NCI-H2107 (cell line): ENCODE results near the gene LILRB3.
"Not testable (repeated sequence)": the region's sequence is repeated elsewhere in the genome, so short reads cannot be mapped to it uniquely, and the experiment has no call there.

Source experiments
- DNase-seq: peaks from one replicate; lab custom pipeline; 2025; lab: John Stamatoyannopoulos, UW

LILRB3 gene

GRCh38 chr19:54222474-54223276 lies at the start of gene LILRB3:
Gene LILRB3 (minus strand): TSS chr19:54223007. CDS start chr19:54222976, 31 bp downstream.
- DNase-seq, result not testable (repeated sequence)

DNA sequence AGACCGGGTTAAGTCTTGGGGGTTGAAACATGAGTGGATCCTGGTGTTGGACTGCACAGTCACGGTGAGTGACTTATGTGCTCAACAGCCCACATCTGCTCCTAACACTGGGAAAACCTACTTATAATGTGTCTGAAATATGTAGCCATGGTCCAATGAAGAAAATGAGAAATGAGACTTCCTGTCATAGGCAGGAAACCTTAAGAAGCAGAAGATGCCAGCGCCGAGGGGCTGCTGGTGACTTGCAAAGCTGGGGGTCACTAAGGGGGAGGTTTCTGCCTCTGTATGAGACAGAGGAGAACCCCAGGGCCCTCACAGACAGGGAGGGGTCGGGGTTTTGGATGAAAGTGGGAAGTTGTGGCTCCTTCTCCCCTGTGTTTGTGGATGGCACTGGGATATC lies 49.4 kb upstream of the LILRB3 start:
- not testable (repeated sequence) for DNase-seq

- not testable (repeated sequence) for DNase-seq
These were observed 48.8 kb upstream of the LILRB3 start for GRCh38 chr19:54271587-54271986.

DNA sequence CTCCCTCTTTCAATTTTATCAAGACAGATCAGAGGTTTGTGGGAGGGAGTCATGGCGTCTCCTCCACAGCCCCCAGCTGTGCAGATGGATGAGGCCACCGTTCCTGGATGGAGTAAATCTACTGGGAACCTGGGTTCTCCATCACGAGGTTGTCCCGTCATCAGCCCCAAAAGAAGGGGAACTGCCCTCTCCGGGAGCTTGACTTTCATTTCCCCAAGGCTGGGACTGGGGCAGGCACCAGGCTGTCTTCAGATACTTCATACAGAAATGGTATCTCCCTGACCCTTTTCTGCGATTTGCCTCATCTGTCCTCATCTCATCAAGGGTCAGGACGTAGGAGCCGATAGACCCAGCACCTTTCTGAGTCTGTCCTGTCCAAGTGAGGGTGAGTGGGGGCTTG lies 48.3 kb upstream of the LILRB3 start:
- no peak for DNase-seq

- DNase-seq, result no peak
These were observed 46.1 kb upstream of the LILRB3 start for GRCh38 chr19:54268936-54269335.

DNA sequence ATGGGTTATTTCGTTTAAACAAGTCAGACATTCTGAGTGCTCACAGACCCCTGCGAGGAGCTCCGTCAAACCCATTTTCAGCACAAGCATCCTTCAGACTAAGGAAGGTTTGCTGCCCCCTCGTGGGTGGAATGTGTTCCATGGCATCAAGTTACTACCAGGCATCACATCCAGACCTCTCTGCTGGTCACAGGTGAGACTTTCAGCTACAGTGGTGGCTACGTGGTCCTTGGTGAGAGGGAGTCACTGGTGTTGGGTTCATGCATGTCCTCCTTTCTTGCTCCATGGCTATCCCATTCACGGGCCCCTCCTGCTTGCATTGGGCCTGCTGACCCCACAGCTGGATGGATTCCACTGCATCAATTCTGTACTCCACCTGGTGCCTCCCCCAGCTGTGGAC lies 43.3 kb upstream of the LILRB3 start:
- no peak for DNase-seq

DNA sequence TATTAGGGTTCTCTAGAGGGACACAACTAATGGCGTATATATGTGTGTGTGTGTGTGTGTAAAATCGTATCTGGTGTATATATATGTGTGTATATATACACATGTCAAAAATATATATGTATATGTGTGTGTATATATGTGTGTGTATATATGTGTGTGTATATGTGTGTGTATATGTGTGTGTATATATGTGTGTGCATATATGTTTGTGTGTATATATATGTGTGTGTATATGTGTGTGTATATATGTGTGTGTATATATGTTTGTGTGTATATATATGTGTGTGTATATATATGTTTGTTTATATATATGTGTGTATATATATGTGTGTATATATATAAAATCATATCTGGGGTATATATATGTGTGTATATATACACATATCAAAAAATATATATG lies 39.7 kb upstream of the LILRB3 start:
- DNase-seq, result no peak

DNA sequence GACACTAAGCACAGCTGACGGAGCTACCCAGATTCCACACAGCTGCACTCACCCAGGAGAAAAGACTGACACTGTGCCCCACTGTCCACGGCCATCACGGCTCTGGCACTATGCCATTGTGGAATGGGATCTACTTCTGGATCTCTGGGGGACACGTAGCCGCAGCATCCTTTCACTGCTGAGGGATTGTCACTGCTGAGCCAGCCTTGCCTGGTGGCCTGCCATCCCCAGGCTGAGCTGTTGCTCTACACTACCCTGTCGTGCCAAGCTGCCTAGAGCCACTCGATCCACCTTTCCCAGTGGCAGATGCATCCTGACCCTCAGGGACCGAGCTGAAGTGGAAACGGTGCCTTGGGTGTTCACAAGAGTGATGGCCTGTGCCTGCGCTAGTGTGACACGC lies 39.3 kb upstream of the LILRB3 start:
- no peak for DNase-seq

GRCh38 chr19:54257116-54257480 lies 34.3 kb upstream of the LILRB3 start, which contains the start of gene LILRB5:
Gene LILRB5 (minus strand): TSS chr19:54257273. CDS start chr19:54257193, 80 bp downstream.
- no peak for DNase-seq

DNA sequence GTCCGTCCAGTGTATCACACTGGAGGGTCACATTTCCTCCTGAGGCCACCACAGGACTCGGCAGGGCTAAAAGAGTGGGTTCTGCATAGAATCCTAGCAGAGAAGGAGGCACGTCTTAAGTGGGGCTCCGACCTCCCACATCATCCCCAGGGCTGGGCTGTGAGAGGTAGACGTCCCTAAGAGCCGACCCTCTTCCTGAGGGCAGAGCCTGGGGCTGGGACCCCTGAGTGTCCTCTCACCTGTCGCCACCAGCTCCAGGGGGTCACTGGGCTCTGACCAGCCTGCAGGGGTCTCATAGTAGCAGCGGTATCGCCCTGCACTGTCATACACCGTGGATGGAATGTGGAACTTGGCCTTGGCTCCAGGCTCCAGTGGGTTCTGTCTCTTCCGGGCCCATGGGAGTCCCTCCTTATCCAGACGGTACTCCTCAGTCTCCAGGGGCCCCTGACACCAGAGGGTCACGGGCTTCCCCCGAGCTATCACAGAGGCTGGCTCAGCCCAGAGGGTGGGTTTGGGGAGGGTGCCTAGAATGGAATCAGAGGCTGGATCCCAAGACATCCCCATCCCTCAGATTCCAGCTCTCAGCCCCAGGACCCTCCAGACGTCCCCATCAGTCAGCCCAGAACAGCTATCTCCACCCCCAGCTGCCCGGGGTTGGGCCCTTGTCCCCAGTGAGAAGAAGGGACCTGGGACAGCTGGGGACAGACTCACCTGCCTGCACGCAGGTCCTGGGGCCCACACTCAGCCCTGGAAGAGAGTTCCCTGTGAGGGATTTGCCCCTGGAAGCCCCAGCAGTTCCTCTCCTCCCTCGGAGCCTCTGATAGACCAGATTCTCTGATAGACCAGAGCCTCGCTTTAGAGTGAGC lies 33.7 kb upstream of the LILRB3 start:
- DNase-seq, result no peak

DNA sequence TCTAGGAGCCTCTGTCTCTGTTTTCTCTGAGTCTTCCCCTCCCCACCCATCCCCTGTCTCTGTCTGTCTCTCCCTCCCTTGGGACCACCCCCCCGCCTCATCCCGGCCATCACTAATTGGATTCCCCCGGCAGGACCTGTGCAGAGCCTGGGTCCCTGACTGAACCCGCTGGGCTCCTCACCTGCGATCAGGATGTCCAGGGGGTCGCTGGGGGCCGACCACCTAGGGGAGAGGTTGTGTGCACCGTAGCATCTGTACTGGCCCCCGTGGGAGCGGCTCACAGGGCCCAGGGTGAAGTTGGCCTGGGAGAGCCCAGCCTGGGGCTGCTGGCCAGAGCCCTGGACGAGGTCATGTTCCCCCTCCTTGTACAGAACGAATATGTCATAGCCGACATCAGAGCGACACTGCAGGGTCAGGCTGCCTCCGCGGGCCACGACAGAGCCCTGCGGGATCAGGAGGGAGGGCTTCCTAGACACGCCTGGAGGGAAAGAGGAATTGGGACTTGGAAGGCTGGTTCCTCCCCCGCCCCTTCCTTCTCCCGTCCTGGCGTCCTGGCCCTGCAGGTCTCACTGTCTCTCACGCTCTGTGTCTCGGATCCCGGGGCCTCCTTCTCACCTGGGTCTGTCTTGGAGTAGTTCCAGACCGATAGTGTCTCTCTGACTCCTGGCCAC lies 32.4 kb upstream of the LILRB3 start:
- no peak for DNase-seq

DNA sequence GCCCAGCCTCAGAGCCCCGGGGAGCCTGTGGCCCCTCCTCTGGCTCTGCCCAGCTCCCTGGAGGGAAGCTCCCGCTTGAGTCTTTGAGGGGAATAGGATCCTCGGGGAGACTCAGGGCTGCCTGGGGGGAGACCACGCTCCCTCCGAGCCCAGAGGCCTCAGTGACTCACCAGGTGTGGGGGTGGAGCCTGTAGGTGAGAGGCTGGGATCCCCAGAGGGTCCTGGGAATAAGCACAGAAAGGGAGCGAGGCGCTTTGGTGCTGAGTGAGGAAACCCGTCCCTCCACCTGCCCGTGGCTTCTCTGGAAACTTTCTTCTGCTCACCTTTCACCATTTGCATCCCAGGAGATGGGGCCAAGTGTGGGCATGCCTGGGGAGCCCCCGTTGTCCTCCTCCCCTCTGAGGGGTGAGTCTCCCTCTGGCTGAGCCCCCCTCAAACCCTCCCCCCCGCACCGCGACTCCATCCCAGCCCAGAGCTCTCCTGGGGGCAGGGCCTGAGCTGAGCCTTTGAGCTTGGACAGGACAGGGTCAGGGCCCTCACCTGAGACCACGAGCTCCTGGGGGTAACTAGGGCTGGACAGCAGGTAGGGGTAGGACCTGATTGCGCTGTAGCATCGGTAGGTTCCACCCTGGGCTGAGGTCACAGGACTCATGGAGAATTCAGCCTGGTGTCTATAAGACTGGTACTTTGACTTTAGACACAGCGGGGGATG lies 31.5 kb upstream of the LILRB3 start:
- no peak for DNase-seq

GRCh38 chr19:54253331-54254194 lies 30.8 kb upstream of the LILRB3 start:
- DNase-seq, result no peak

GRCh38 chr19:54252845-54253244 lies 30.0 kb upstream of the LILRB3 start:
- DNase-seq, result no peak

DNA sequence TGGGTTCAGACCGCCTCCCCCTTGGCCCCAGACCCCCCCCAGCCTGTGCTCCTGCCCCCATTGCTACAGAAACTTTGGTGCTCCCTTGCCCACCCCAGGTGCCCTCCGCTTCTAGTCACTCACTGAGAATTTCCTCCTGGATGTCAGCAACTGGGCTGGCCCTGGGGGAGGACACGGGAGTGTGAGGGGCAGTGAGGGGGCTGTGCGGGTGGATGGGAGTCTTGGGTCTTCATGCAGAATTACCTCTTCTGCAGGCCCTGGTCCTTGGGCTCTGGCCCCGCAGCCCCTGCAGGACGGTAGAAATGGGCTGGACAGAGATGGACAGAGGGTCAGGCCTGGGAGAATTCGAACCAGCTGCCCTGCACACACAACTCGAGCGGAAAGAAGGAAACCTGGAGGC lies 29.4 kb upstream of the LILRB3 start:
- DNase-seq, result no peak

DNA sequence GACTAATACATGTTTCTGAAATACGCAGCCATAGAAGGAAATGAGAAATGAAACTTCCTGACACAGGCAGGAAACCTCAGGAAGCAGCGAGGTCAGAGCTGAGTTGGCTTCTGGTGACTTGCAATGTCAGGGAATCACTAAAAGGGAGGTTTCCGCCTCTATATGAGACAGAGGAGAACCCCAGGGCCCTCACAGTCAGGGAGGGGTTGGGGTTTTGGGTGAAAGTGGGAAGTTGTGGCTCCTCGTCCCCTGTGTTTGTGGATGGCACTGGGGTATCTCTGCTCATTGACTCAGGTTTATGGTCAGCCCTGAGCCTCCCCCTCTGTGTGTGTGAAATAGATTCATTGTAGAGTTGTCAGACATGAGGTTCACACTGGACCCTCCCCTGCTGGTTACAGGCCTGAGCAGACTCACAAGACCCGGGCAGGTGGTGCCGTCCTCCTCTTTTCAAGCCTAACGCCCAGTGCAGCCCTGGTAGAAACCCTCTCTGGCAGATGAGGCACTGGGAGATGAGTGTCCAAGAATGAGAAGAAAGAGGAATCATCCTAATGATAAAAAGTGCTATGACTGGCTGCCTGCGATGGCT lies 25.3 kb upstream of the LILRB3 start:
- DNase-seq, result no peak

- no peak for DNase-seq
These were observed 24.5 kb upstream of the LILRB3 start for GRCh38 chr19:54247106-54247930.

- no peak for DNase-seq
These were observed 23.1 kb upstream of the LILRB3 start for GRCh38 chr19:54245936-54246335.

DNA sequence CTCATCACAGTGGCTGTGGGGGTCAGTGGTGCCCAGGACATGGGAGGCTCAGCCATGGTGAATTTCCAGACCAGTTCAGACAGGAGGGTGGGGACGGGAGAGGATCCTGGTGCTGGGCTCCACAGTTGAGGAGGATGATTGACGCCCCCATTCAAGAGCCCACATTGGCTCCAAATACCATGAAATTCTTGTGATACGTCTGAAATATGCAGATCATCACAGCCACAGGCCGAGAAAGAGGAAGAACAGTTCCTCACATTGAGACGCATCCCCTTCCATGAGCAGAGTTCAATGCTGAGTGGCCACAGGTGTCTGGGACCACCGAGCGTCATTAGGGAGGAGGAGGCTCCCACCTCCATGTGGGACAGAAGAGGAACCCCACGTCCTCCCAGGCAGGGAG lies 21.0 kb upstream of the LILRB3 start:
- DNase-seq, result not testable (repeated sequence)

- not testable (repeated sequence) for DNase-seq
These were observed 19.8 kb upstream of the LILRB3 start, which contains the start of gene LILRA6 for GRCh38 chr19:54242646-54243045. Gene LILRA6 (minus strand): TSS chr19:54242790.
